ENCODE measurements around the gene HSD17B3.
A peak's percentile ranks its signal among the peaks of the same experiment; 100 is the strongest.
"Not testable (repeated sequence)": the region's sequence is repeated elsewhere in the genome, so short reads cannot be mapped to it uniquely, and the experiment has no call there.

Gene HSD17B3

DNA sequence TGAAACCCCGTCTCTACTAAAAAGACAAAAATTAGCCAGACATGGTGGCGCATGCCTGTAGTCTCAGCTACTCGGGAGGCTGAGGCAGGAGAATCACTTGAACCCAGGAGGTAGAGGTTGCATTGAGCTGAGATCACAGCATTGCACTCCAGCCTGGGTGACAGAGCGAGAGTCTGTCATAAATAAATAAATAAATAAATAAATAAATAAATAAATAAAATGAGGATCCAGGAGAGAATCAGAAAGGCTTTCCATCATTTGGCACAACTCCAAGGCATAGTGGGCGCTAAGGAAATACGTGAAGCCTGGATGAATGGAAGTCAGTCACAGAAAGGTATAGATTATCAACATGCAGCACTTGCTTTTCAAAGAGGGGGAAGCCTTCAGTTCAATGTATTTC is 65.6 kb downstream of the HSD17B3 start:
- DNase-seq (ENCODE audit: low read depth): not testable (repeated sequence)

DNA sequence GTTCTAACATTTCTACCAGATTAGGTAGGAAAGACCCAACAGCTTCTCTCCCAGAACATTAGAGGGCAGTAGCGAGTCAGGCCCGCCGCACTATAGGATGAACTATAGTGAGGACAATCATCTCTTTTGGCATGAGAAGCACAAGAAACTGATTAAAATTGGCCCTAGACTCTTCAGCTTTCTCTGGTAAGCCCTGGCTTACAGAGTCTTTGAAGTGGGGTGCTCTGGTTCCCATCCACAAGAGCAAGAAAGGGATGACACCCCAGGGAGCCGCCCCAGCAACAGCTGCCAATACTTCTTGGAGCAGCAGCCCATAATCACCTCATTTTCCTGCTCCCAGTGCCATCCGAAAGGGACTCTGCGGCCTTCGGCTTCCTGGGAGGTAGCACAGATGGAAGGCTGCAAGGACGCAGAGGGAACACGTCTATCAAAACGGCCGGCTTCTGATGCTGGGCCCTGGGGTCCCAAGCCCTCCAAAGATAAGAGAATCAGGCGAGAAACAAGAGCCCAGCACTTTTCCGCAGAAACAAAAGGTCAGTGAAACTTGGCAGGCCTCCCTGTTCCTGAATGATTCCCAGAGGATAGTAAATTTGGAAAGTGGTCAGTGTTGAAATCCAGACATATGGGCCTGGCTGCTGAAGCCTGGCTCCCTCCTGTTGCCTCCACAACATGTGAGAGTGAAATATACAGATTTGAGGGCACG is 69.3 kb downstream of the HSD17B3 start:
- DNase-seq (ENCODE audit: low read depth): no peak

DNA sequence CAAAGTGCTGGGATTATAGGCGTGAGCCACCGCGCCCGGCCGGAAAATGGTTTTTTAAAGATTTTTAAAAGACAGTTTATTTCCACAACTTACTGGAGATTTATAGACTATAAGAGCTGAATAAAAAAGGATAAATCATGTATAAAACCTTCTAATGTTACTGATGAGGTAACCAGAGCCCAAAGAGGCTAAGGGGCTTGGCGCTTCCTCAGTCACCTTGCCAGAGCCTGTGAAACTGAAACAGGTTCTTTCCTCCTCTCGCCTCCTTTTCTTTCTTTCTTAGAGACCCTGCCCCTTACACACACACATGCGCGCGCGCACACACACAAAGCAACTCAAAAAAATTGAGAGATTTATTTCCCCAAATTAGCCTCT is 69.8 kb downstream of the HSD17B3 start:
- no peak for DNase-seq (ENCODE audit: low read depth)

DNA sequence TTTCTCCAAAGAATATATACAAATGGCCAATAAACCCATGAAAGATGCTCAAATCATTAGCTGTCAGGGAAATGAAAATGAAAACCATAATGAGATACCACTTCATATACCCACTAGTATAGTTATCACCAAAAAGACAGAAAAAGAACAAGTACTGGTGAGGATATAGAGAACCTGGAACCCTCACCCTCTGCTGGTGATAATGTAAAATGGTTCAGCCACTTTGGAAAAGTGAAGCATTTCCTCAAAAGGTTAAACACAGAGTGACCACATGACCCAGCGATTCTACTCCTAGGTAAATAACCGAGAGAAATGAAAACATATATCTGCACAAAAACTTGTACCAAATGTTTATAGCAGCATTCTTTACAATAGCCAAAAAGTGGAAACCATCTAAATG is 72.0 kb downstream of the HSD17B3 start:
- DNase-seq (ENCODE audit: low read depth): no peak

DNA sequence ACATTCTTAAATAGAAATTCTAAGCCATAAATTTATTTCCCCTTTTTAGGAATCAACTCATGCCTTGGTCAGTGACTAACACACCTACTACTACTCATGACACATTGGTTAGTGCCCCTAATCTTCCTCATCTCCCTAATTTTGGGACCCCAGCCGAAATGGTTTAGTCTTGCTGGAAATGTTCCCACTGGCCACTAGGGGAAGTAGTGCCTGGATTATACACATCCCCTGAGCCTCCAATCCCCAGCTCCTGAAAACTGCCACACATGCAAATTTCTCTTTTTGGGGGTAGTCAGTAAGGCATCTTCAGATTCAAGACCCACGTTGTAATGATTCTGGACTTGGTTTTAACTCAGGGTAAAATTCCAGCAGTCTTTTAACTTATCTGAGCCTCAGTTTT is 79.8 kb downstream of the HSD17B3 start:
- DNase-seq (ENCODE audit: low read depth): no peak

DNA sequence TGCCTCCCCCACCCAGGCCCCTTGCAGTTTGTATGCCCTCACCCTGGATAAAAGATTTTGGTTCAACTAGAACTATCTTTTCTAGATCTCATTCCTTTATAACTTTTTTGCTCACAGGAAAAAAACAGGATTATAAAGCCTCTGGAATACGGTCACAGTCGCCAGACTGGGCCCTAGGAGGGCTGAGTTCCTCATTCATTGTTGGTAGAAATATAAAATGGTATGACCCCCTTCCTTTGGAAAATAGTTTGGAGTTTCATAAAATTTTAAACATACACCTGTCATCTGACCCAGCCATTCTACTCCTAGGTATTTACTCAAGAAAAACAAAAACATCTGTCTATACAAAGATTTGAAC is 82.1 kb downstream of the HSD17B3 start:
- DNase-seq (ENCODE audit: low read depth): no peak

DNA sequence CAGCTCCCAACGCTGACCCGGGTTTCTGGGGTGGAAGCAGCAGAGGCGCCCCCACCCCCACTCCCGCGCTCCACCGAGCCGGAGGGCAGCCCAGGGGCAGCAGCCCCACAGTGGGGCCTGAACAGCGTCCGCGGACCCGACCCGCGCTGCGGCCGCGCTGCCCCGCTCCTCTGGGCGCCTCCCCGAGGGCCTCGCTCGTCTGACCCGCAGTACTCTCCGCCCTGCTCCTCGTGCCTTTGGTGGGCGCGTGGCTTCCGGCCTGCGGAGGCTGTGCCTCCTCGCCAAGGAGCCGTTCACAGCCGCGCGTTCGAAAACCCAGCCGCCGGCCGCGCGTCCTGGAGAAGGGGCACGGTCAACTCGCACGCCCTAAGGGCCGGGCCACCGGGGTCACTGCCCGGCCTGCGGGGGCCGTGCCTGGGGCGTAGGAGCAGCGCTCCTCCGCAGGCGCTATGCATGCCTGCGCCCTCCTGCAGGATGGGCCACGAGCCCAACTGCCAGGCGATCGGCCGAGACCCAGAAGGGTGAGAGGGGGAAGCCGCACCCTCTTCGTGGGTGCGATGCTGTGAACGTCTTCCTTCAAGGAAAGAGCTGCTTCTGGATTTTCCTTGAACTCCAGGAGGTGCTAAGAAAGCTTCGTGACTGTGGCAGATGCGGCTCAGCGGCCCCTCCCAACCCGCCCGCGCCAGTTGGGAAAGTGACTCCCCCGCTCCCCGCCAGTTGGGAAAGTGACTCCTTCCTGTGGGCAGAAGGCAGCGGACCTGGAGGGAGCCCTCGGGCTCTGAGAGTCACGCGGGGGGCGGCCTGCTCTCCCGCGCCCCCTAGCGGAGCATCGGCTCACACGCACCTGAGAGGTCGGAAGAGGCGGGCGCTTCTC is 82.7 kb downstream of the HSD17B3 start:
- peak; percentile 27 for DNase-seq (ENCODE audit: low read depth)

DNA sequence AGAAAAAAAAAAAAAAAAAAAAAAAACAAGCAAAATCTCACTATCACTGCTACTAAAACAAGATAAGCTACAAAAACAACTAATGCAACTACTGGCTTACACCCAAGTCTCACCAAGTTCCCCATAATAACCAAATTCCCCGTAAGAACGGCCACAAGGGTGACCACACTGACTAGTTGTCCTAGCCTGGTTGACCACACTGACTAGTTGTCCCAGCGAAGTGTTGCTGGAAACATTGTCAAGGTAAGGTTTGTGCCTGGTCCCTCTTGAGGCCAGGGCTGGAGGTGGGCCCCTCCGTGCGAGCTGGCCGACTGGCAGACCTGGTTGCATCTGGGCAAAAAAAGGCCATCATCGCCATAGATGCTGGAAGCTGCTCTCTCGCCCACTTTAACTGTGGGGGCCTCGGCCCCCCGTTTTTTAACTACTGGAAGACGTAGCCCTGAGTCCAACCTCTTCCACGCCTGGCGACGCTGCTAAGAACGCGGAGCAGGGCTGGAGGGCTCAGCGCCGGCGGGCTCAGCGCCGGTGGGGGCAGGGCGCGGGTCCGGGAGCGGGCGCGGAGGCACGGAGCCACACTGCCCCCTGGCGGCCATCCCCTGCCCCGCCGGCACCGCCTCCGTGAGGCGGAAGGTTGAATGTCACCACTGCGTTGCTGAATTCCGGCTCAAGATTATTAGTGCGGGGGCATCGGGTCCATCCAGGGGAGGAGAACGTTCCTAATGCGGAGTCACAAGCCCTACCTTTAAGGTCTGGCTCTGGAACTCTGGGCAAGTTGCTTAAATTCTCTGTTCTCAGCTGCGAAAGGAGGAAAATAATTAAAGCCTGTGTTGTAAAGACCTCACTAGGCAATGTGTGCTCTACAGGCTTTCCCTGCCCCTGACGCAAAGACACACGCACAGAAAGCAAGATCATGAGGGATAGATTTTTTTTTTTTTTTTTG is 84.0 kb downstream of the HSD17B3 start:
- DNase-seq (ENCODE audit: low read depth): peak; percentile 59

DNA sequence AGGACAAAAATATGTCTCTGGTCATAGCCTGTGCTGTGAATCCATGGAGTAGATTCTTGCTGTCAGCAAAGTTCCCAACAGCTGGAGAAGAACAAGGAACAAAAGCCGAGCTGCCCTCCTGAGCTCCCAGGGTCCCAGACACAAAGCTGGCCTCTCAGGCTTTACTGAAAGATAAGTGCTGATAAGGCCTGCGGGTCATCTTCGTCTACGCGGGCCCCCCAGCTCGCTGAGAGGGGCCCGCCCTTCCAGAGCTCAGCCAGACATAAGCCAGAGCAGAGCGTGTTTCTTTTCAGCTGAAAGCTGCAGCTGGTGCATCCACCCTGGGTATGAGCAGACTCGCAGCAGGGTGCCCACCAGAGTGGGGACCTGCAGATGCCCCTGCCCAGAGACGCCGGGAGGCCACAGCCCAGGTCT is 84.7 kb downstream of the HSD17B3 start:
- DNase-seq (ENCODE audit: low read depth): no peak

DNA sequence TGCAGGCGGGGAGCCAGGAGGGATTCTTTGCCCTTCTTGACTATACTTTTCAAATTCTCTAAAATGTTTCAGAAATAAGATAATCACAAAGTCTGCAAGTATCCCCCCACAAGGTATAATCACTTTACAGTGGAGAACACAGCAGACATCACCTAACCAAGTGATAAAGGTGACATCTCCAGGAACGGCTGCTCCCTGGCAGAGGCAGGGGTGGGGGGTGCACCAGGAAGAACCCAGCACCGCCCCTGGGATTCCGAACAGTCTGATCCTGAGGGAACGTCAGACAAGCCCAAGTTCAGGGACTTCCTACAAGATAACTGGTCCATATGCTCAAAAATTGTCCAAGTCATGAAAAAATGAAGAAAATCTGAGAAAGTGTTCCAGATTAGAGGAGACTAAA is 85.4 kb downstream of the HSD17B3 start:
- no peak for DNase-seq (ENCODE audit: low read depth)

DNA sequence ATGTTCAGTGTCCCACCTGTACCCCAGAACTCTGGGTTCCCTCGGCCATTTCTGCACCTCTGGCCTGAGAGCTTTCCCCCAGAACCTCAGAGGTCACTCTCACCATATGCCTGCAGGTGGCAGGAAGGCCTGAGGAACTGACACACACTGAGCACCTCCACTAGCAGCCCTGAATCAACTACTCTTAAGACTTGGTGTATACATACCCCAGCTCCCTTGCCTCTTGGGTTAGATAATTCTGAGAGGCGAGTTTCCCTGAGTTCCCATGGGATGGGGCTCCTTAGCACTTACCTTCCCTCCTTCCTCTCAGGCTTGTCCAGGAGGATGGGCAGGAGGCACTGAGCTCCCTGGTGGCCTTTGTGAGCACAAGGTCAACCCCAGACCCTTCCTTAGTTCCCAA is 86.1 kb downstream of the HSD17B3 start:
- DNase-seq (ENCODE audit: low read depth): no peak

DNA sequence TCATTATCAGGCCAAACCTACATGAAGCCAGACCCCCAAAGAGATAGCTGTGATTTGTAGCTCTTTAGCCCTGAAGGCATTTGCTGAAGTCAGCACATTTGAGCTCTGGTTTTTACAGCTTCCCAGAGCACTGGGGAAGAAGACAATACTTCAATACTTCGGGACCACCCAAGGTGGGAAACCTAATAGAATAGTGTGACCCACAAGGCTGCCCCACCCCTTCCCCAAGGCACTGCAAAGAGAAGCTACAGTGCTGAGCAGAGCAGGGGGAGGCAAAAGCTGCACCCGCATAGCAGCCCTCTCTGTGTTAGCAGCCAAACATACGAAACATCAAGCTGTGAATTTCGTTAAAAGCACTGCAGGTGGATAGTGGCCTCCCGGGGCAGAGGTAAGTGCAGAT is 87.3 kb downstream of the HSD17B3 start:
- no peak for DNase-seq (ENCODE audit: low read depth)

DNA sequence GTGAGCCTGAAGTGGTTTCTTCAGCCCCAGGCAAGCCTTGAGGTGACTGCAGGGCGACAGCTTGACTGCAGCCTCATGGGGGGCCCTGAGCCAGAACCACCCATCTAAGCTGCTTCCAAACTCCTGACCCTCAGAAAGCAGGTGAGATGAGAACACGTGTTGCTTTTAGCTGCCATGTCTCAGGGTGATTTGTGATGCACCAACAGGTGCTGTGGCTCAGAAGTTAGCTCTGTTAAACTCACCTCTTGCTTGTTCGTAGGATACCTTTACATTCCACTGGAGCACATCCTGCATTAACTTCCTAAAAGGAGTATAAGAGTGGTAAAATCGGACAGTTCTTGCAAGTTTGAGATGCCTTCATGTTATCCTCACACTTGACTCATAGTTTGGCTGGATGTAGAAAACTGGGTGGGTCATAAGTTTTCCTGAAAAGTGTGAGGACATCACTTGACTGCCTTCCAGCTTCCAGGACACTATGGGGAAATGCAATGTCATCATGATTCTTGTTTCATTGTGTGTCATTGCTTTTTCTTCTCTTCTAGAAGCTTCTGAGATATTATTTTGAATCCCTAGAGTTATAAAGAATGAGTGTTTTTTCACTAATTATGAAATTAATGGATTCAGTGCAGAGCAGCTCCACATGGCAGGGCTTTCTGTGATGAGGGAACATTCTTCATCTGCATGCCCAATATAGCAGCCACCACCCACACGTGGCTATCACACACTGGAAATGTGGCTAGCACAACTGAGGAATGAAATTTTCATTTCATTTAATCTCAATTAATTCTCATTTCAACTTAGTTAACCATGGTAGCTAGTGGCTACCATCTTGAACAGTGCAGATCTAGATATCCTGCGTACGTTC is 92.3 kb downstream of the HSD17B3 start:
- no peak for DNase-seq (ENCODE audit: low read depth)

DNA sequence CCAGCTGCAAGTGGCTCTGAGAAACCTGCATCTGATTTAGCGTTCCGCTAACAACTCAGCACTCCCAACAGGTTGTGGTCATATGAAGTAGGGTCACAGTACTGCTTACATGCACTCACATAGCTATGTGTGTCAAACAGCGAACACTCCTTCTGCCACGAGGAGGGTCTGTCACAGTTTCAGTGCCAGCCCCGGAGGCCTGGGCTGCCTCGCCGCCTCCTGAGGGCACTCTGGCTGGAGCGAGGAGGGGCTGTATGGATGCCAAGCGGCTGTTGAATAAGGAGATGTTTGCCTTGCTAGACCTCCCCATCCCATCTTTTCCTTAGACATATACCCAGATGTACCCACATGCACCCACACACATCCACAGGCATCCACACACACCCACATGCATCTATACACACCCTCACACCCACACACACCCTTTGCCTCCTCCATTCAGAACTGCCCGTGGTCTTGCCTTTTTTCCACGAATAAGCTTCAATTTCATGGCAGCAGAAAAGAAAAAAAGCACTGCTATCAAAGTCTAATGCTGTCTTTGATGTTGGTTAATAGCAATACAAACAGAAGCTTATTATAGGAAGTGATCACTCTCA is 95.7 kb downstream of the HSD17B3 start:
- DNase-seq (ENCODE audit: low read depth): no peak

DNA sequence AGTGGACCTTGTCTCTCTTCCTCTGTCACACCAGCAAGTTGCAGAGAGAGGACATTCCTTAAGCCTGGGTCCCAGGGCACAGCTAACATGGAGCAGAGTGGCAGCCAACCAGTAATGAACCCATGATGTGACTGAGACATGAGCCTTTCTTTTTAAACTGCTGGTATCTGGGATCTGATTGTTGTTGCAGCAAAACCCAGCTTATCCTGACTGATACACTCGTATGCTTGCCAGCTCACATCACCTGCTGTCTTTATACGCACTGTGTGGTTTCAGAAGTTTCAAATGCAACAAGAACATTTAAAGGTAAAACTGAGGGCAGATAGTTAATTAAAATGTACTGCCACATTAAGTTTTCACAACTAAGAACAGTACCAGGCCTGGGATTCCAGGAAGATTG is 97.1 kb downstream of the HSD17B3 start:
- DNase-seq (ENCODE audit: low read depth): no peak

DNA sequence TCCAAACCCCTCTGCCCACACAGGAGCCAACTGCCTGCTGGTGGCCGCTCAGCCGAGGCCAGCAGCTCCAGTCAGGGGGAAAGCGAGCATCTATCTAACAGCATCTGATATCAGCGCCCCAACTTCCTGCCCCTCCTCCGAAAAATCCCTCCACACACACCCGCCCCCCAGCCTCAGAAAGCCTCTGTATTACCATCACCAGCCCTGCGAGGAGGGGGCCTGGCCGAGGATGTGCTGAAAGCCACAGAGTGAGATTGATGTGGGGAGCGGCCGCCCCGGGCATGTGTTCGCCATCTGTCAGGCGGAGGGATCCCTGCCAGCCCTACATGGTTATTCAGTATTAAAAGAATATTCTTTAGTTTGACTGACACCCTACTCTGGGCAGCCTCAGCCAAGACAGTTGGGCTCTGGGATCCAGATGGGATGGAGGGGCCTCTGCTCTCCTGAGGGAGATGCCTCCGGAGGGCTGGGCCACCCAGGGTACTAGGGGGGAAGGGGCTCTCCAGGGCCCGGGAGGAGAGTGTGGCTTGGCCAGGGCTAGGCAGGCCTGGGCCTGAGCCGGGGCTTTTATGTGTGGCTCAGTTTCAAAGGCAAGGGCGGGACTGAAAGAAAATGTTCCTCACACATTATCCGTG is 98.0 kb downstream of the HSD17B3 start:
- no peak for DNase-seq (ENCODE audit: low read depth)

DNA sequence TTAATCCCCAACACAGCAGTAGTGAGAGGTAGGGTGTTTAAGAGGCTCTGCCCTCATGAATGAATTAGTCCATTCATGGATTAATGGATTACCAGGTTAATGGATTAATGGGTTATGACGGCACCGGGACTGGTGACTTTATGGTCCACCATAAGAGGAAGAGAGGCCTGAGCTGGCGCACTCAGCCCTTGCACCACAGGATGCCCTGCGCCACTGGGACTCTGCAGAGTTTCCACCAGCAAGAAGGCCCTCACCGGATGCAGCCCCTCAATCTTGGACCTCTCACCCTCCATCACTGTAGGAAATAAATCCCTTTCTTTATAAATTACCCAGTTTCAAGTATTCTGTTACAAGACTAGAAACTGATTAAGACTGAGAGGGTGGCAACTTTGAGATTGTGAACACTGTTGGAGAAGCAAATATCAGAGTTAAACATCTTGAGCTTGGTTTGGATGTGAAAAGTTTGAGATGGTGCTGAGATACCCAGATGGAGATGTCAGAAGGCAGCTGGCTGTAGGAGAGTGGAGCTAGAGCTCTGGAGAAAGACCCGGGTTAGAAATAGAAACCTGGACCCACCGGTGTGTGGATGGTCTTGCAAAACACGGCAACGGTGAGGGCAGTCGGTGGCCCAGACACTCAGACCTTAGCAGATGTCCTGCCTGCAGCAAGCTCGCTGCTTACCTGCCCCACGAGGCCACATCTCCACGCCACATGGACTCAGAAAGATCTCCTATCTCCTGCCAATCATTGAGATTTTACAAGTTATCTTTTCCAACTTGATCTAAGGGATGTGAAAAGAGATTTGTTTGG is 98.8 kb downstream of the HSD17B3 start:
- no peak for DNase-seq (ENCODE audit: low read depth)

DNA sequence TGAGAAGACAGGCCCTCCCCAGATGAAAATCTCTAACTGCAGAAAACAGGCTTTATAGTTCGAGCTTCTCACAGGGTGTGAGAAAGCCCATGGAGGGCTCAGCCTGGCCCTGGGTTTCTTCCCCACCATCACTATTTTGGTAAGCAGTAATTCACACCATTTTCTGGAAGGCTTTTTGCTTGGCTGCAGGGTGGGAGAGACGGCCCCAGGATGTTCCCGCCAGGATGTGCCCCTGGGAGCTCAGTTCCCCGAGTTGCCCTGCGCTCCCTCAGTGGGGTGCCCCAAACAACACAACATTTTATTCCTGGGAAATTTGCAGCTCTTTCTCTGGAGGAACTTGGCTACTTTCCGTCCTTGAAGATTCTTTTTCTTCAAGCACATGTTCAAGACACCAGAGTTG is 100.8 kb downstream of the HSD17B3 start:
- no peak for DNase-seq (ENCODE audit: low read depth)

DNA sequence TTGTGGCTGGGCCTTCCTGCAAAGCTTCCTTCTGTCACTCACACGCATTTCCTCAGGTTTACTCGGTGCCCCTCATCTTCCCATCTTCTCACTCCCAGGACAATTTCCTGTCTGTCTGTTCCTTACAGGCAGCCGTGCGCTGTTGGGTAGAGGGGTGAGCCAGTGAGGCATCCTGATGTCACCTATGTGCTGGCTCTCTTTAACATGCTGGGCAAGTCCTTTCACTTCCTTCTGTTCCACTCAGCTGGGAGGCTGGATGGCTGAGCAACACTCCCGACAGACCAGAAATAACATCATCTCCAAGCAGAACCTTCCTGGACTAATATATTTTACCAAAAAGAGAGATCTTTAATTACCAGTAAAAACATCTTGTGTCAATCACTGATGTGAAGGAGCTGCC is 103.0 kb downstream of the HSD17B3 start:
- no peak for DNase-seq (ENCODE audit: low read depth)

DNA sequence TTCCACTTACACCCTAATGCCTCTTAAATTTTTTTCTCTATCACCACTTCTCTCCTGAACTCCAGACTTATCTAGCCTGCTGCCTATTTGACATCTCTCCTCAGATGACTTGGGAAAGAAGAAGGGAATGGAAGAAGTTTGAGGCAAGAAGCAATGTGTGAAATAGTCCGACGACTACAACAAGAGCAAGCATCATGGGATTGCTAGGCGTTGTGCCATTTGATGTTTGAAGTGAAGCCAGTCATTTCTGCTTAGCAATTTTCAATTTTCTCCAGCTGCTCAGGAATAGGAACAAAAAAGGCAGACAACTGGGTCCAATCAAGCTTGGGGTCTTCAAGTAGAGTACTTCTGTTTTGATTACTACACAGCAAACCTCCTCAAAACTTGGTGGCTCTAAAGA is 106.4 kb downstream of the HSD17B3 start:
- DNase-seq (ENCODE audit: low read depth): no peak
